ENCODE data around the gene CDO1. TPM values are rescaled to one million over a fixed set of nuclear protein-coding genes. Genes with fewer than 3 reads are reported as not detected.

CDO1 gene
- total and polyA plus RNA-seq, 9 of the 15 experiments (the other 6 are each of a cell fraction or from before 2014, with no cell fraction given): 0.16 to 0.22 TPM; not detected in 7

DNA sequence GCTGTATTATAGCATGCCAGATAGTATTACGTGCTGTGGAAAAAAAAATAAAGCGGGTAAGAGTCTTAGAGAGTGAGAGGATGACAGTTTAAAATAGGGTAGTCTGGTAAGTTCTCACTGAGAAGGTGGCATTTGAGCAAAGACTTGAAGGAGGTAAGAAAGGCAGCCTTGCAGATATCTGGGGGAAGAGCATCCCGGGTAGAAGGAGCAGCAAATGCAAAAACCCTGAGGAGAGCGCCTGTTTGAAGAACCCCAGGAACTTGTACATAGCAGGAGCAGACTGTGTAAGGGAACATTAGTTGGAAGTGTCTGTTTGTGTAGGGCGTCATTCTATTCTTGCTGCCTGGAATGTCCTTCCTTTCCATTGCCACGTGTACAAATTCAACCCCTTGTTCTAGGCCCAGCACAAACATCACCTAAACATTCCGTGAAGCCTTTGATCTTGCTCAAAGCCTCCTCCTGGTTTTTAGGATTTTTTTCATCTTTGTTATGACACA lies 27.9 kb upstream of the CDO1 start:
- Histone ChIP-seq H3K27me3 (ENCODE audit: control insufficient read depth in 2 of 2, insufficient read depth in 2 of 2, low read length in 2 of 2) (no peaks in the 10 kb centered on the region), H3K9ac (ENCODE audit: insufficient read depth in 1 of 2, low read depth in 2 of 2, low read length in 2 of 2) (no peak overlapping the region), H3K79me2 (ENCODE audit: control insufficient read depth, insufficient read depth, low read length) (peaks cover 85% of the 10 kb centered on the region), H3K4me1 (replicated peaks in 1 of 2; ENCODE audit: control insufficient read depth in 2 of 2, insufficient read depth in 2 of 2, low read length in 2 of 2) (peaks cover 11 to 14% of the 10 kb centered on the region in 2 experiments; a peak in 3 of 5 replicates), H3K9me3 (replicated peaks; ENCODE audit: control insufficient read depth, insufficient read depth, low read depth, low read length) (no peaks in the 10 kb centered on the region), H3K4me3 (no peak overlapping the region), H4K20me1 (replicated peaks; ENCODE audit: control insufficient read depth, insufficient read depth, low read length) (0 out of 2 replicates have a peak, but pooled peaks cover 5% of the 10 kb centered on the region), H3K4me2 (ENCODE audit: insufficient read depth, low read length) (no peak overlapping the region), H3K36me3 (ENCODE audit: control insufficient read depth, insufficient read depth, low read length) (peaks cover 7% of the 10 kb centered on the region; the same call in 1 of the 3 replicates), H3K27ac (ENCODE audit: extremely low read depth, low read depth, low read length) (no peak overlapping the region), H3K9me1 (ENCODE audit: control insufficient read depth, insufficient read depth, low read length) (no peaks in the 10 kb centered on the region), H2AFZ (ENCODE audit: low read depth, low read length) (no peak overlapping the region)
- intact Hi-C loops (cut with micrococcal nuclease) (loop anchor here (5.0 to 10.0 kb wide), 3 partner anchors 243 to 540 kb away; partner anchors contain the start of genes COMMD10 and FEM1C), in situ Hi-C loops (cut with MboI) (no loop called here)
- POLR2A ChIA-PET: no interaction called here
- CTCF ChIA-PET (ENCODE audit: low intra/inter-chr PET ratio): no interaction called here
- WGBS (ENCODE audit: insufficient coverage, low coverage, missing lambda C conversion rate): 63% methylated on average over 7 of the region's 7 CpGs
- FAIRE-seq (no peak), DNase-seq (ENCODE audit: extremely low read depth in 1 of 4, low spot score in 3 of 4) (no peak), ATAC-seq (no peak)
- no TSS peak for BruUV-seq (replicated peaks)
- TF ChIP-seq ZNF561 (CRISPR knock-in tag; conservative IDR thresholded peaks at IDR 0.05) (no peak), ZNF655 (CRISPR knock-in tag; IDR thresholded peaks at IDR 0.05) (no peak), NFRKB (IDR thresholded peaks at IDR 0.05; ENCODE audit: low read depth) (no peak)
